A549 (cell line): ENCODE measurements around the gene FBXO48. TPM values are rescaled to one million over a fixed set of nuclear protein-coding genes. Genes with fewer than 3 reads are reported as not detected.

Source experiments
- ATAC-seq, 2 experiments: fragments of 200-7000 bp in 1 of 2; fragments of >200 bp in 1 of 2; cut with Nextera tagmentation in 1 of 2; cut with Tn5 transposase in 1 of 2; 3 replicates each; pipeline versions ENCODE4 v1.8.0 to v1.9.1; 2018 to 2020; ENCODE audit warnings: mild to moderate bottlenecking in 1 of 2, moderate library complexity in 1 of 2
- CTCF ChIA-PET: fragments of 300-600 bp; sonication (Branson Sonifier 250); formaldehyde crosslinking; extraction: SDS; loops from one replicate; lab custom pipeline; 2021; ENCODE audit warnings: antibody characterized with exemption, inconsistent platforms; lab: Yijun Ruan, JAX
- POLR2A ChIA-PET: fragments of 350-600 bp; formaldehyde crosslinking; extraction: SDS; loops from one replicate; lab custom pipeline; 2021; ENCODE audit warnings: antibody characterized with exemption, inconsistent platforms; lab: Yijun Ruan, JAX
- DNase-seq, 2 experiments: peaks; one replicate each; pipeline versions ENCODE4 v3.0.0 to v3.0.0-alpha.2; 2011 to 2016; ENCODE audit warnings: low read depth in 1 of 2, low spot score in 1 of 2
- FAIRE-seq: peaks from 2 replicates; lab custom pipeline; 2011; peaks lifted over from hg19 to GRCh38; lab: Jason Lieb, UNC
- H3K27ac ChIP-seq, 2 experiments: fragments of >200 bp; sonication (Bioruptor Twin); formaldehyde crosslinking; 3 replicates each; pipeline ENCODE4 v1.5.1; 2016 to 2017
- H3K4me1 ChIP-seq: fragments of >200 bp; sonication (Bioruptor Twin); formaldehyde crosslinking; 3 replicates; pipeline ENCODE4 v1.6.1; 2016
- H3K4me2 ChIP-seq: fragments of >200 bp; sonication (Bioruptor Twin); formaldehyde crosslinking; 3 replicates; pipeline ENCODE4 v1.6.1; 2016
- H3K4me3 ChIP-seq: fragments of >200 bp; sonication (Bioruptor Twin); formaldehyde crosslinking; 3 replicates; pipeline ENCODE4 v1.5.1; 2016
- H3K9me3 ChIP-seq: fragments of >200 bp; sonication (Bioruptor Twin); formaldehyde crosslinking; 3 replicates; pipeline ENCODE4 v1.6.1; 2016
- CBX2 ChIP-seq: fragments of 200-600 bp; sonication (generic); IDR thresholded peaks from 2 replicates; pipeline ENCODE4 v1.6.1; 2016; ENCODE audit warnings: low read depth, mild to moderate bottlenecking, borderline replicate concordance
- CTCF ChIP-seq: fragments of >200 bp; sonication (Bioruptor Twin); formaldehyde crosslinking; IDR thresholded peaks from 3 replicates; pipeline ENCODE4 v1.5.1; 2016
- EP300 ChIP-seq, 2 experiments: fragments of >200 bp; sonication (Bioruptor Twin); formaldehyde crosslinking; IDR thresholded peaks; 2 replicates in 1 of 2; 3 replicates in 1 of 2; pipeline ENCODE4 v1.6.1; 2016 to 2017
- FOSB ChIP-seq: fragments of 250-450 bp; sonication (Bioruptor Pico); IDR thresholded peaks from 2 replicates; pipeline ENCODE4 v1.5.0; 2020; ENCODE audit warnings: mild to moderate bottlenecking, moderate library complexity
- FOXS1 ChIP-seq: fragments of 250-450 bp; sonication (Bioruptor Pico); IDR thresholded peaks from 2 replicates; pipeline ENCODE4 v1.5.0; 2020; ENCODE audit warnings: mild to moderate bottlenecking, moderate library complexity
- GATA3 ChIP-seq: IDR thresholded peaks from 2 replicates; pipeline ENCODE4 v1.6.1; 2012; ENCODE audit warnings: borderline replicate concordance
- HMGXB4 ChIP-seq: fragments of 250-450 bp; sonication (Bioruptor Pico); IDR thresholded peaks from 2 replicates; pipeline ENCODE4 v1.5.0; 2021; ENCODE audit warnings: mild to moderate bottlenecking, moderate library complexity, borderline replicate concordance
- HOXA7 ChIP-seq: fragments of 250-450 bp; sonication (Bioruptor Pico); IDR thresholded peaks from 2 replicates; pipeline ENCODE4 v1.5.0; 2020; ENCODE audit warnings: mild to moderate bottlenecking, moderate library complexity
- POLR2A ChIP-seq: IDR thresholded peaks from 2 replicates; pipeline ENCODE4 v1.6.1; 2012; ENCODE audit warnings: mild to moderate bottlenecking, low read length
- POLR2AphosphoS2 ChIP-seq: conservative IDR thresholded peaks from 2 replicates; pipeline ENCODE4 v1.6.1; 2012; ENCODE audit warnings: low read length, improper control_type of control experiment, inconsistent platforms
- REST ChIP-seq: fragments of 200-600 bp; sonication (generic); IDR thresholded peaks from 2 replicates; pipeline ENCODE4 v1.6.1; 2016; ENCODE audit warnings: antibody characterized with exemption, mild to moderate bottlenecking, moderate library complexity
- RNF2 ChIP-seq: fragments of 200-600 bp; sonication (generic); IDR thresholded peaks from 2 replicates; pipeline ENCODE4 v1.6.1; 2016; ENCODE audit warnings: low read depth, mild to moderate bottlenecking, antibody characterized with exemption, moderate library complexity, borderline replicate concordance
- SMC3 ChIP-seq: fragments of >200 bp; sonication (Bioruptor Twin); formaldehyde crosslinking; IDR thresholded peaks from 3 replicates; pipeline ENCODE4 v1.6.1; 2018; ENCODE audit warnings: inconsistent platforms
- ZC3H11A ChIP-seq: fragments of 450-650 bp; IDR thresholded peaks from 2 replicates; pipeline ENCODE4 v1.6.1; 2014; ENCODE audit warnings: antibody characterized with exemption, mild to moderate bottlenecking
- ZSCAN20 ChIP-seq: fragments of 250-450 bp; sonication (Bioruptor Pico); IDR thresholded peaks from 2 replicates; pipeline ENCODE4 v1.8.0; 2022; ENCODE audit warnings: mild to moderate bottlenecking, moderate library complexity
- WGBS: methylation state at CpG from one replicate; pipeline ENCODE4 v1.1.6; 2017; ENCODE audit errors: missing lambda C conversion rate; 5-methylcytosine and 5-hydroxymethylcytosine counted together
- polyA plus RNA-seq, 4 experiments: library from polyadenylated mRNA; depleted of rRNA in 3 of 4; stranded (reverse); fragments of >200 nt; fragmentation: RNase III in 1 of 4; extraction: RNeasy Plus Mini Kit Qiagen cat#74134 plus additional on column Dnase treatment in 1 of 4; gene quantifications; 2 replicates in 3 of 4; 3 replicates in 1 of 4; pipeline ENCODE4 v1.2.3, GENCODE V29; 2011 to 2017

The FBXO48 gene
- polyA plus RNA-seq, 2 of the 4 experiments (the other 2 are of a cell fraction): 0.72 to 2.1 TPM

- no peak for ATAC-seq
- TF ChIP-seq HMGXB4 (CRISPR knock-in tag) (no peak), HOXA7 (CRISPR knock-in tag) (no peak), POLR2AphosphoS2 (no peak), RNF2 (no peak), FOSB (CRISPR knock-in tag) (no peak), REST (no peak), FOXS1 (CRISPR knock-in tag) (no peak), GATA3 (no peak)
- TF ChIP-seq, all 56 proteins: peak for 0
- H3K27ac ChIP-seq: no peak overlapping the region
- DNase-seq (no peak), FAIRE-seq (no peak)
- no peak overlapping the region for H3K4me2 ChIP-seq
- 54% methylated on average over 11 of the region's 14 CpGs for WGBS
- H3K4me3 ChIP-seq: no peak overlapping the region
- POLR2A ChIA-PET: no interaction called here
- H3K4me1 ChIP-seq: peaks cover 5% of the 10 kb centered on the region; the same call in 2 of the 3 replicates
- CTCF ChIA-PET: interaction anchor here (1.6 to 8.1 kb wide), 3 partner anchors 9 to 311 kb away, joined by 3 to 83 read pairs (median 5); no protein-coding TSS in a partner anchor
- no peaks in the 10 kb centered on the region for H3K9me3 ChIP-seq
Observed at GRCh38 chr2:68432696-68433658, 34.1 kb downstream of the FBXO48 start.

DNA sequence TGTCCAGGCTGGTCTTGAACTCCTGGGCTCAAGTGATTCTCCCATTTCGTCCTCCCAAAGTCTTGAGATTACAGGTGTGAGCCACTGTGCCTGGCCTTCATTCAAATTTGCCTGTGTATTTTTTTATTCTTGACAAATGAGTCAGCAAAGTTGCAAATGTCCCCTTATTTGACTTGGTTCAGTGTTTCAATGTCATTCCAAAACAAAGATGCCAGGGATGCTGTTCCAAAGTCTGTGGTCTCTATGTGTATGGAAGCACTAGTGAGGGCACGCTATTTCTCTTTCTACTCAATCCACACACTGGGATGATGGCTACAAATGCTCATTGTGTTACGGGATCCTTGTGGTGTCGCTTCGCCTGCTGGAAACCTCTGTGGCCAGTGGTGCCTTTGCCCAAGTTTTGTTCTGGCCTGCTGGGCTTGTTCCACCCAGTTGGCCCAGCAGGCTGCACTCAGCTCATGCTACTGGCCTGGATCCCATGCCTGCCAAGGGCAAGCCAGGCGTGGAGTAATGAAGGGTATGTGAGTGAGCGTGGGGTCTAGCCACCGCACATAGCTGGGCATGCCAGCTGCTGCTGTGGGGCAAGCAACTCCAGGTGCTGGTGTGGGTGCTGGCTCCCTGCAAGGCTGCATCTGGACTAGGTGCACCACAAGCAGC, 35.6 kb downstream of the FBXO48 start:
- ATAC-seq (no peak), FAIRE-seq (no peak), DNase-seq (no peak)
- H3K4me2 ChIP-seq: no peak overlapping the region
- peaks cover 16% of the 10 kb centered on the region; the same call in 2 of the 3 replicates for H3K4me1 ChIP-seq
- ChIA-PET POLR2A (no interaction called here), CTCF (interaction anchor here (8.1 kb wide), 1 partner anchor 11 kb away, joined by 83 read pairs; no protein-coding TSS in a partner anchor)
- no peak overlapping the region for H3K4me3 ChIP-seq
- no peak overlapping the region for H3K27ac ChIP-seq
- no peak for TF ChIP-seq REST
- TF ChIP-seq SMC3: no peak
- no peak for TF ChIP-seq GATA3
- TF ChIP-seq POLR2A: no peak
- no peak for TF ChIP-seq CBX2
- no peak for TF ChIP-seq CTCF
- TF ChIP-seq EP300 (IDR thresholded peaks at IDR 0.05): no peak
- no peak for TF ChIP-seq ZC3H11A
- no peak for TF ChIP-seq ZSCAN20 (CRISPR knock-in tag)
- H3K9me3 ChIP-seq: no peaks in the 10 kb centered on the region
- 64% methylated on average over 5 of the region's 8 CpGs for WGBS
